ENCODE measurements around the gene FOXRED1.

The FOXRED1 gene

GRCh38 chr11:126229858-126230540 is 39.0 kb upstream of the FOXRED1 start:
- no peak for TF ChIP-seq NFRKB (IDR thresholded peaks at IDR 0.05)
- no peak for TF ChIP-seq FOXM1 (IDR thresholded peaks at IDR 0.05; ENCODE audit: borderline replicate concordance)
- no peak for TF ChIP-seq SUZ12 (IDR thresholded peaks at IDR 0.05)
- no peak for TF ChIP-seq ARNT (IDR thresholded peaks at IDR 0.05)
- no peak for TF ChIP-seq HDGF (IDR thresholded peaks at IDR 0.05; ENCODE audit: borderline replicate concordance)
- TF ChIP-seq FOXA1 (IDR thresholded peaks at IDR 0.05), result no peak
- no peak for TF ChIP-seq SP1 (IDR thresholded peaks at IDR 0.05)
- TF ChIP-seq FOXK2 (IDR thresholded peaks at IDR 0.05), result no peak
- no peak for TF ChIP-seq BHLHE40 (IDR thresholded peaks at IDR 0.05; ENCODE audit: borderline replicate concordance)
- no peak for TF ChIP-seq ZNF384 (IDR thresholded peaks at IDR 0.05)
- TF ChIP-seq PKNOX1 (IDR thresholded peaks at IDR 0.05), result no peak
- no peak for TF ChIP-seq L3MBTL2 (conservative IDR thresholded peaks at IDR 0.05)
- DNase-seq (ENCODE audit: extremely low spot score), result no peak
- POLR2A ChIA-PET, result no interaction called here
- CTCF ChIA-PET, result no interaction called here

- no peak for DNase-seq (ENCODE audit: extremely low spot score)
- ChIA-PET CTCF (no interaction called here), POLR2A (no interaction called here)
- TF ChIP-seq PKNOX1 (IDR thresholded peaks at IDR 0.05) (no peak), LEF1 (IDR thresholded peaks at IDR 0.05; ENCODE audit: borderline replicate concordance) (no peak), ELF4 (IDR thresholded peaks at IDR 0.05) (no peak), FOXK2 (IDR thresholded peaks at IDR 0.05) (no peak), ARNT (IDR thresholded peaks at IDR 0.05) (no peak), SUZ12 (IDR thresholded peaks at IDR 0.05) (no peak), CTBP1 (IDR thresholded peaks at IDR 0.05; ENCODE audit: borderline replicate concordance) (no peak), FOXA1 (IDR thresholded peaks at IDR 0.05) (no peak), FOXM1 (IDR thresholded peaks at IDR 0.05; ENCODE audit: borderline replicate concordance) (no peak), SP1 (IDR thresholded peaks at IDR 0.05) (no peak), ZNF384 (IDR thresholded peaks at IDR 0.05) (no peak), HDGF (IDR thresholded peaks at IDR 0.05; ENCODE audit: borderline replicate concordance) (no peak), NFRKB (IDR thresholded peaks at IDR 0.05) (no peak), L3MBTL2 (conservative IDR thresholded peaks at IDR 0.05) (no peak), BHLHE40 (IDR thresholded peaks at IDR 0.05; ENCODE audit: borderline replicate concordance) (no peak), TARDBP (IDR thresholded peaks at IDR 0.05) (no peak)
Observed at GRCh38 chr11:126231725-126232459, 37.1 kb upstream of the FOXRED1 start.

- CTCF ChIA-PET, result no interaction called here
- no peak for DNase-seq (ENCODE audit: extremely low spot score)
- no peak for TF ChIP-seq ARNT (IDR thresholded peaks at IDR 0.05)
- no peak for TF ChIP-seq ZNF384 (IDR thresholded peaks at IDR 0.05)
- TF ChIP-seq HDGF (IDR thresholded peaks at IDR 0.05; ENCODE audit: borderline replicate concordance), result no peak
- TF ChIP-seq CTBP1 (IDR thresholded peaks at IDR 0.05; ENCODE audit: borderline replicate concordance), result no peak
- TF ChIP-seq BHLHE40 (IDR thresholded peaks at IDR 0.05; ENCODE audit: borderline replicate concordance), result no peak
- TF ChIP-seq ELF4 (IDR thresholded peaks at IDR 0.05), result no peak
- no peak for TF ChIP-seq SP1 (IDR thresholded peaks at IDR 0.05)
- TF ChIP-seq L3MBTL2 (conservative IDR thresholded peaks at IDR 0.05), result no peak
- no peak for TF ChIP-seq FOXA1 (IDR thresholded peaks at IDR 0.05)
- TF ChIP-seq NFRKB (IDR thresholded peaks at IDR 0.05), result no peak
- TF ChIP-seq PKNOX1 (IDR thresholded peaks at IDR 0.05), result no peak
- TF ChIP-seq TARDBP (IDR thresholded peaks at IDR 0.05), result no peak
- TF ChIP-seq FOXM1 (IDR thresholded peaks at IDR 0.05; ENCODE audit: borderline replicate concordance), result no peak
- TF ChIP-seq FOXK2 (IDR thresholded peaks at IDR 0.05), result no peak
- POLR2A ChIA-PET, result no interaction called here
Observed at GRCh38 chr11:126232683-126233082, 36.3 kb upstream of the FOXRED1 start.

- DNase-seq (ENCODE audit: extremely low spot score), result no peak
- ChIA-PET CTCF (no interaction called here), POLR2A (no interaction called here)
- TF ChIP-seq HDGF (IDR thresholded peaks at IDR 0.05; ENCODE audit: borderline replicate concordance), result no peak
- TF ChIP-seq L3MBTL2 (conservative IDR thresholded peaks at IDR 0.05), result no peak
- TF ChIP-seq TARDBP (IDR thresholded peaks at IDR 0.05), result no peak
- no peak for TF ChIP-seq NFRKB (IDR thresholded peaks at IDR 0.05)
- TF ChIP-seq SUZ12 (IDR thresholded peaks at IDR 0.05), result no peak
Observed at GRCh38 chr11:126233391-126233790, 35.6 kb upstream of the FOXRED1 start.

- ChIA-PET CTCF (no interaction called here), POLR2A (interaction anchor here (1.2 kb wide), 1 partner anchor 22 kb away, joined by 3 read pairs; the partner anchor contains the start of genes FOXRED1 and SRPRA)
- no peak for TF ChIP-seq ARNT (IDR thresholded peaks at IDR 0.05)
- no peak for TF ChIP-seq FOXA1 (IDR thresholded peaks at IDR 0.05)
- TF ChIP-seq NFRKB (IDR thresholded peaks at IDR 0.05), result no peak
- TF ChIP-seq ELF4 (IDR thresholded peaks at IDR 0.05), result no peak
- no peak for TF ChIP-seq BHLHE40 (IDR thresholded peaks at IDR 0.05; ENCODE audit: borderline replicate concordance)
- no peak for TF ChIP-seq LEF1 (IDR thresholded peaks at IDR 0.05; ENCODE audit: borderline replicate concordance)
- TF ChIP-seq ZNF384 (IDR thresholded peaks at IDR 0.05), result no peak
- no peak for TF ChIP-seq TARDBP (IDR thresholded peaks at IDR 0.05)
- TF ChIP-seq PKNOX1 (IDR thresholded peaks at IDR 0.05), result no peak
- TF ChIP-seq L3MBTL2 (conservative IDR thresholded peaks at IDR 0.05), result no peak
- no peak for TF ChIP-seq SP1 (IDR thresholded peaks at IDR 0.05)
- no peak for TF ChIP-seq HDGF (IDR thresholded peaks at IDR 0.05; ENCODE audit: borderline replicate concordance)
- TF ChIP-seq CTBP1 (IDR thresholded peaks at IDR 0.05; ENCODE audit: borderline replicate concordance), result no peak
- no peak for TF ChIP-seq FOXK2 (IDR thresholded peaks at IDR 0.05)
- no peak for TF ChIP-seq FOXM1 (IDR thresholded peaks at IDR 0.05; ENCODE audit: borderline replicate concordance)
- TF ChIP-seq SUZ12 (IDR thresholded peaks at IDR 0.05), result no peak
- no peak for DNase-seq (ENCODE audit: extremely low spot score)
Observed at GRCh38 chr11:126246636-126247035, 22.3 kb upstream of the FOXRED1 start.

Data from HEK293T (cell line).